ENCODE results near the gene DNM1L.

The DNM1L gene

GRCh38 chr12:32671930-32672780 is 6.9 kb upstream of the DNM1L start:
- TF ChIP-seq, protein P1, sequence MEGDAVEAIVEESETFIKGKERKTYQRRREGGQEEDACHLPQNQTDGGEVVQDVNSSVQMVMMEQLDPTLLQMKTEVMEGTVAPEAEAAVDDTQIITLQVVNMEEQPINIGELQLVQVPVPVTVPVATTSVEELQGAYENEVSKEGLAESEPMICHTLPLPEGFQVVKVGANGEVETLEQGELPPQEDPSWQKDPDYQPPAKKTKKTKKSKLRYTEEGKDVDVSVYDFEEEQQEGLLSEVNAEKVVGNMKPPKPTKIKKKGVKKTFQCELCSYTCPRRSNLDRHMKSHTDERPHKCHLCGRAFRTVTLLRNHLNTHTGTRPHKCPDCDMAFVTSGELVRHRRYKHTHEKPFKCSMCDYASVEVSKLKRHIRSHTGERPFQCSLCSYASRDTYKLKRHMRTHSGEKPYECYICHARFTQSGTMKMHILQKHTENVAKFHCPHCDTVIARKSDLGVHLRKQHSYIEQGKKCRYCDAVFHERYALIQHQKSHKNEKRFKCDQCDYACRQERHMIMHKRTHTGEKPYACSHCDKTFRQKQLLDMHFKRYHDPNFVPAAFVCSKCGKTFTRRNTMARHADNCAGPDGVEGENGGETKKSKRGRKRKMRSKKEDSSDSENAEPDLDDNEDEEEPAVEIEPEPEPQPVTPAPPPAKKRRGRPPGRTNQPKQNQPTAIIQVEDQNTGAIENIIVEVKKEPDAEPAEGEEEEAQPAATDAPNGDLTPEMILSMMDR (conservative IDR thresholded peaks at IDR 0.05; ENCODE audit: low read depth) = peak; percentile 48
- POLR2A ChIA-PET (ENCODE audit: low non-redundant PET) = no interaction called here
- DNase-seq (ENCODE audit: low spot score) = peak; percentile 54
- CTCF ChIA-PET = interaction anchor here (0.5 to 0.8 kb wide), 6 partner anchors 39 to 1373 kb away, joined by 3 to 5 read pairs (median 3); no protein-coding TSS in a partner anchor
- no peak overlapping the region for H3K27ac ChIP-seq

DNA sequence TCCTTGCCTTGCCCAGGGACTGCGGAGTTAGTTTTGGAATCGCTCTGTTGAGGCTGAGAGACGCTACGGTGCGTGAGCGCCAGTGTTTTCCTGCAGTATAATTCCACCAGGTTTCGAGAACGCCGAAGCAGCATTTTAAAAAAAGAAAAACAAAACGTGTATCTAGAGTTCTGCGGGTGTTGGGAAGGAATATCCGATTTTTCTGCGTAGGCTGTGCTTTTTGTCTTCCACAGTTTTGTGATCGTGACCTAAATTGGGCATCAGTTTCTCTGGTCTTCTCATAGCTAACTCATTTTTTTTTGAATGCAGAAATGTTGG is 778 bp downstream of the DNM1L start:
- no peak for DNase-seq (ENCODE audit: low spot score)
- peak overlapping the region; percentile 98 for H3K27ac ChIP-seq
- ChIA-PET POLR2A (ENCODE audit: low non-redundant PET) (no interaction called here), CTCF (interaction anchor here (0.6 kb wide), 1 partner anchor 28 kb away, joined by 3 read pairs; no protein-coding TSS in a partner anchor)
- TF ChIP-seq, protein P1 (conservative IDR thresholded peaks at IDR 0.05; ENCODE audit: low read depth) = no peak

GRCh38 chr12:32680787-32681186 is 1.7 kb downstream of the DNM1L start:
- TF ChIP-seq, protein P1 (conservative IDR thresholded peaks at IDR 0.05; ENCODE audit: low read depth) = no peak
- CTCF ChIA-PET = no interaction called here
- H3K27ac ChIP-seq = no peak overlapping the region
- POLR2A ChIA-PET (ENCODE audit: low non-redundant PET) = interaction anchor here (0.6 kb wide), 1 partner anchor 244 kb away, joined by 8 read pairs; no protein-coding TSS in a partner anchor
- no peak for DNase-seq (ENCODE audit: low spot score)

DNA sequence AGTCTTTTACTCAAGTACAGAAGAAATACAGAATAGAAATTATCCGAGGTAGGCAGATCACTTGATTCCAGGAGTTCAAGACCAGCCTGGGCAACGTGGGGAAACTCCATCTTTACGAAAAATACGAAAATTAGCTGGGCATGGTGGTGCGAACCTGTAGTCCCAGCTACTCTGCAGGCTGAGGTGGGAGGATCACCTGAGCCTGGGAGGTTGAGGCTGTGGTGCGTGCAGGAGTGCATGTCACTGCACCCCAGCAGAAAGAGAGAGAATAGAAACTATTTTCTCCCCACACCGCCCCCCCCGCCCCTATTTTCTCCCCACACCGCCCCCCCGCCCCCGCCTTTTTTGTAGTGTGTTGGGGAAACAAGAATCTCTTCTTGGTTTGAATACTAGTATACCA is 2.2 kb downstream of the DNM1L start:
- TF ChIP-seq, protein P1 (conservative IDR thresholded peaks at IDR 0.05; ENCODE audit: low read depth) = no peak
- CTCF ChIA-PET = no interaction called here
- DNase-seq (ENCODE audit: low spot score) = no peak
- POLR2A ChIA-PET (ENCODE audit: low non-redundant PET) = interaction anchor here (0.6 kb wide), 1 partner anchor 244 kb away, joined by 8 read pairs; no protein-coding TSS in a partner anchor
- no peak overlapping the region for H3K27ac ChIP-seq

- no peak overlapping the region for H3K27ac ChIP-seq
- TF ChIP-seq, protein P1 (conservative IDR thresholded peaks at IDR 0.05; ENCODE audit: low read depth) = no peak
- no peak for DNase-seq (ENCODE audit: low spot score)
- POLR2A ChIA-PET (ENCODE audit: low non-redundant PET) = no interaction called here
- CTCF ChIA-PET = interaction anchor here (0.6 to 0.9 kb wide), 2 partner anchors 211 to 1033 kb away, joined by 4 to 6 read pairs; no protein-coding TSS in a partner anchor
Observed at GRCh38 chr12:32686340-32686739, 7.2 kb downstream of the DNM1L start.

DNA sequence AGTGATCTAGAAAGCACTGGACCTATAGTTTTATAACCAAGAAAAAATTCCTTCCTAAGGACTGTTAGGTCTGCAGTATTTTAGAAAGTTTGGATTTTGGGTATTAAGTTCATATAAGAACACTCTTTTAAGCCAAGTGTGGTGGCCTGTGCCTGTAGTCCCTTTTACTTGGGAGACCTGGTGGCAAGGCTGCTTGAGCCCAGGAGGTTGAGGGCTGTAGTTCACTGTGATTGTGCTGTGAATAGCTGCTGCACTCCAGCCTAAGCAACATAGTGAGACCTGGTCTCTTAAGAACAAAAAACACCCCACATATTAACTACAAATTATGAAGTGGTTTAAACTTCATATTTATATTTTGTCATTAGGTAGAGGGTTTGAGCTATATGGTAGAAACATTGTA is 9.7 kb downstream of the DNM1L start:
- ChIA-PET CTCF (no interaction called here), POLR2A (ENCODE audit: low non-redundant PET) (no interaction called here)
- no peak for DNase-seq (ENCODE audit: low spot score)
- TF ChIP-seq, protein P1 (conservative IDR thresholded peaks at IDR 0.05; ENCODE audit: low read depth) = no peak
- H3K27ac ChIP-seq = no peak overlapping the region

Measured in RWPE1 (cell line).